Left hindlimb (tissue), 1 donor: ENCODE data around the gene WDR87.
A peak's percentile ranks its signal among the peaks of the same experiment; 100 is the strongest.
"Not testable (repeated sequence)": the region's sequence is repeated elsewhere in the genome, so short reads cannot be mapped to it uniquely, and the experiment has no call there.

ENCODE experiments used
- DNase-seq: peaks from one replicate; pipeline ENCODE4 v3.0.0-alpha.2; 2018

Gene WDR87

DNA sequence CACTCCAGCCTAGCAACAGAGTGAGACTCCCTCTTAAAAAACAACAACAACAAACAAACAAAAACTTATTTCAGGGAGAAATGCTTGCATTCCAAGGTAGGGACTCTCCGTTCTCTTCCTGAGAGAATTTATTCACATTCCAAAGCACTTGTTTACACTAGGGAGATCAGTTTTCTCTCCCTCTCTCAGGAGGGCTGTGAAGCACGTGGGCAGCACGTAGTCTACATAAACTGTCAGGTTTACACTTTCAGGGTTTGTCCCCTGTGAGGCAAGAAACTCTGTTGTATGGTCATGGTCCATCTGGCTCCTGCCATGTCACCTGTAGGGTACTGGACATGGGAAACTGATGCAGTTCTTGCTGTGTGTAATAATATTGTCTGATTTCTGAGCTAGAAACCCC lies 31.6 kb downstream of the WDR87 start:
- no peak for DNase-seq

DNA sequence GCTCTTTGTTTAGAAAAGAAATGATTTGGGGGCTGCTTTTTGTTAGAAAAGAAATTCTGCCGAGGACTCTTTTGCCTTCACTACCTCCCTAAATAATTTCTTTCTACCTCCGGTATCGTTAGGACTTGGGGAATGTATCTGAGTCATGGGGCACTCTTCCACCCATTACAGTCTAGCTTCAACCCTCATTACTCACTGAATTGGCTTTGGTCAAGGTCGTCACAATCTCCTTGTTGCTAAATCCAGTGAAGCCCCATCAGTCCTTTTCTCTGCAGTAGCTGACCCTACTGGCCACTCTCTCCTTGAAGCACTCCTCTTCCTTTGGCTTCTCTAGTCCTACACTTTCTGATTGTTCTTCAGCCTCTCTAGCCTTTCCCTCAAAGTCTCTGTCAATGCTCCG lies 34.0 kb downstream of the WDR87 start:
- no peak for DNase-seq

DNA sequence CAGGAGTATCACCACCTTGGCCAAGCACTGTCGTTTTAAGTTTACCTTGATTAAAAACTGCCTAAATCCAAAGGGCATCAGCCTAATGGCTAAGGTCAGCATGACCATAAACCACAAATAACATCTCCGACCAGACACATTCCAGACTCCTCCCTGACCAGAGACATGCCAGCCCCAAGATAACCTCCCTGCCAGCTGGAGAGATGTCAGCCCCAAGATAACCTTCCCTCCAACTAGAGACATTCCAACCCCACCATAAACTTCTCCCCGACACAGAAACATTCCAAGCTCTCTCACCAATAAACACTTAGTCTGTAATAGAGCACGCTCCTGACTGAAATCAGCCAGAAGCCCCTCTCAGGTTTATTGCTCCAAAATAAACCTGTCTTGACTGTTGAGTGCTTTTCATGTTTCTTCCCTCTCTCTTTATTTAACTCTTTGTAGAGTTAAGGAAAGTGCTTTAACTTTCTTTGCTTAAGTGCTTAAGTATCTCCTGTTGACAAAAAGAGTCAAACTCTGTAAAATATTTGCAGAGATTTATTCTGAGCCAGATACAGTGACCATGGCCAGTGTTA lies 36.5 kb downstream of the WDR87 start:
- no peak for DNase-seq

DNA sequence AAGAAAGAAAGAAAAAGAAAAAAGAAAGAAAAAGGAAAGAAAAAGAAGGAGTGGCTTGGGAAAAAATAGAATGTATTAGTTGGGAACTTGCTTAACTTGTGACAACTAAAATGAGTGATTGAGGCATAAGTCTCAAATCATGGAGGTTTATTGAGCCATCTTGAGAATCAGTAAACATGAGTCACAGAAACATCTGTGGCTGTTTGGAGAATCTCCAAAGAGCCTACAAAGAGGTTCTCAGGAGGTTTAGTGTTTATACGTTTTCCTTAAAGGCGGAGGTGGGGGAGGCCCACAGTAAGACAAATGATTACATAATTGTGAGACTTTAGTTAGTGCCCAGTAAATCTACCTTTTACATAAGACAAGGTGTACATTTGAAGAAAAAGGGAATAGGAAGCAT lies 38.6 kb downstream of the WDR87 start:
- DNase-seq = no peak

DNA sequence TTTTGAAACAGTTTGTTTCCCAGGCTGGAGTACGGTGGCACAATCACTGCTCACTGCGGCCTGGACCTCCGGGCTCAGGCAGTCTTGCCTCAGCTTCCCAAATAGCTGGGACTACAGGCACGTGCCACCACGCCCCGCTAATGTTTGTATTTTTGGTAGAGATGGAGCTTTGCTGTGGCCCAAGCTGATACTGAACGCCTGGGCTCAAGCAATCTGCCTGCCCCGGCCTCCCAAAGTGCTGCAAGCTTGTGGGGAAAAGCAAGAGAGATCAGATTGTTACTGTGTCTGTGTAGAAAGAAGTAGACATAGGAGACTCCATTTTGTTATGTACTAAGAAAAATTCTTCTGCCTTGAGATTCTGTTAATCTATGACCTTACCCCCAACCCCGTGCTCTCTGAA lies 40.5 kb downstream of the WDR87 start:
- not testable (repeated sequence) for DNase-seq

DNA sequence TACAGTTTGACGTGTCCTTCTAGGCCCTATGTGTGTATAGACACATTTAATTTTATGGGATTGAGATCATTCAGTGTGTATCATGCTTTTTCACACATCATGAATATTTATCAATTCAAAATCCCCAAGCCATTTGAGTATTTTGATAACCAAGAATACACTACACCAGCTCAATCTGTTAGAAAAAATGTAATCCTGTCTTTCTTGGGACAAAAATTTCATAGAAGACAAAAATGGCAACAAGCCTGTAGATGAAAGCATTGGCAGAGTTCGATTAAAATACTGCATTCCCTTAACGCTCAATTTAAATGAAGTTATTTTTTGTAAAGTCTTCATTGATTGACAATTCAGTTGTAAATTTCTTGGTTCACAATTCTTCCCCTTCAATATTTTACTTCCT lies 41.9 kb downstream of the WDR87 start:
- no peak for DNase-seq

DNA sequence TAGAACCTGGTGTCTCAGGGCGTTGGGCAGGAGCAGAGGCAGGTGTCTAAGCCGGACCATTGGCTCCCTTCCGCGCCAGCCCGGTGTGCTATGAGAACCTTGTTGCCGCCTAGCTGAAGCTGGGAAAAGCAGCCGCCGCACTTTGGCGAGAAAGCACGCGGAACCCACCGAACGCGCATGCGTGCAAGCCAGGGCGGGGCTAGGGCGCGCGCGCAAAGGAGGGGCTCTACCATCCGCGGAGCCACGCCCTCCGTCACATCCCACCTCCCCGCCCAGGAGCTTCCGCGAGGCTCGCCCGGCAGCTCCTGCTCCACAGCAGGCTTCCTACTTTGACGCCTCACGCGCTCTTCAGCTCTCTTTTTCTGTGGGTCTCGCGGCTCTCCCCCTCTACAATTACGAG lies 51.3 kb downstream of the WDR87 start:
- DNase-seq = peak; percentile 74

DNA sequence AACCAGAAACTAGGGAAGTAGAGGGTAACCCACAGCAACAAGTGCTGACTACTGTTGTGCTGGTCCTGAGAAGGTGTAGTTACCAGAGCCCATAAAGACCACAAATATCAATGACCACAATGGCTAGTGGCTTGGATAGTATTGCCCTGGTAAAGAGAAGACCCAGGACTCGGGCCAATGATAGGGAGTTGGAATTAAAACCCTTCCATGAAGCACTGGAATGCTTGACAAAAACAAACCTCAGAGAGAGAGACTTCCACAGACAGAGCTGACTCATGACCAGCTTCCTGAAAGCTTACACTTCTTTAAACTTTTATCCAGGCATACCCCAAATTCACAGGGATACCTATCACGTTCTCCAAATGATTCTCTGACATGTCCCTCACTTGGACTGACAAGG lies 60.5 kb downstream of the WDR87 start:
- no peak for DNase-seq
